ENCODE data around the gene FGF5.

FGF5 gene

GRCh38 chr4:80266902-80267380 is 477 bp downstream of the FGF5 start:
- Histone ChIP-seq H4K8ac (ENCODE audit: low read depth, low read length) (no peak overlapping the region), H3K9me3 (replicated peaks in 1 of 2; ENCODE audit: control insufficient read depth in 2 of 2, insufficient read depth in 1 of 2, low read depth in 1 of 2, low read length in 2 of 2) (no peaks in the 10 kb centered on the region), H3K27ac (replicated peaks; ENCODE audit: low read length) (no peak overlapping the region), H3K18ac (ENCODE audit: low read length) (peak overlapping the region; percentile 84), H3K27me3 (ENCODE audit: control insufficient read depth in 3 of 3, insufficient read depth in 3 of 3, low read depth in 1 of 3, low read length in 3 of 3) (peaks cover 43 to 85% (median 75%) of the 10 kb centered on the region in 3 experiments), H3K4ac (ENCODE audit: low read length) (no peak overlapping the region), H3K36me3 (replicated peaks in 1 of 2; ENCODE audit: control insufficient read depth in 2 of 2, insufficient read depth in 2 of 2, low read length in 2 of 2) (no peaks in the 10 kb centered on the region), H2BK5ac (ENCODE audit: low read length) (no peak overlapping the region), H2BK120ac (ENCODE audit: low read depth, low read length) (no peak overlapping the region), H3K4me2 (ENCODE audit: insufficient read depth, low read length, poor library complexity, severe bottlenecking) (peak overlapping the region; percentile 92), H3K9ac (ENCODE audit: low read depth, low read length, poor library complexity) (peak overlapping the region; percentile 66), H3K14ac (ENCODE audit: low read length) (peak overlapping the region; percentile 74), H2AFZ (ENCODE audit: low read length) (peak overlapping the region; percentile 91), H2BK15ac (ENCODE audit: low read length) (no peak overlapping the region), H3K4me3 (ENCODE audit: low read length in 2 of 2) (peak overlapping the region; percentile 34 to 76), H3K4me1 (ENCODE audit: control insufficient read depth in 2 of 2, insufficient read depth in 1 of 2, low read depth in 1 of 2, low read length in 2 of 2) (peaks cover 7 to 22% of the 10 kb centered on the region in 2 donors), H2BK12ac (ENCODE audit: low read length) (no peak overlapping the region), H4K91ac (ENCODE audit: low read depth, low read length, poor library complexity) (no peak overlapping the region), H2AK5ac (ENCODE audit: low read depth, low read length) (no peak overlapping the region), H3K79me1 (ENCODE audit: low read depth, low read length) (no peaks in the 10 kb centered on the region), H3K23ac (ENCODE audit: low read depth, low read length, poor library complexity) (peak overlapping the region; percentile 70)
- WGBS, 2 donors (ENCODE audit: extremely low coverage in 2 of 2, insufficient read length in 2 of 2, insufficient replicate concordance in 1 of 2), result no CpG with 5 or more reads among the region's 25 CpGs
- DNase-seq (ENCODE audit: low spot score), result no peak

DNA sequence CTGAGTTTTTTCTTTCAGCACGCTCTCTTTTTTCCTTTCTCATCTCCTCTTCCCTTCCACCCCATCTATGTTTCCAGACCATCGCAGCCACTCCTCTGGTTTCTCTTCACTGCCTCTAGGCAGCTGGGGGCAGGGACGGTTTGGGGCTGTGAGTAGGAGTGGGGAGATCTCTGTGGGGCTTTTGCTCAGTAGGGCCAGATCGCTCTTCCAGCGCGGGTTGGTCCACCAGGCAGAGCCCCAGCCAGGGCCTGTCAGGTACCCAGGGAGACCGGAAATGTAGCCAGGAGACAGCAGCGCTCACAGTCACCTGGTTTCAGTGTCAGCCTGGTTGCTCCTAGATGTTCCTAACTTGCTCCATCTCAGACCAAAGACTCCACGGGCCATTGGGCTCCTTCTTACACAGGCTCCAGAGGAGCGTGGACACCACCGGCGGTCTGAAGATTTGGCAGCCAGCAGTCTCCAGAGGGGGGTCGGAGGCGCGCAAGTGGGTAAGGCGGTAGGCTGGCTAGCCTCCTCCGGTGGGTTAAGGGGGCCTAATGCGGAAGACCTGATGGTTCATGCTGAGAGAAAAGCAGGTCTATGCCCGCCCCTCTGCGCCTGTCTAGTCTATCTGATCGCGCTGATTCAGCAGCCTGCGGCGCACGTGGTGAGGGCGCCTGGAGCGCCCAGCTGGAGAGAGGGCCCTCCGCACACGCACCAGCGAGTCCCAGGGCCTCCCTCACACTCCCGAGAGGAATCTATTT is 1.8 kb downstream of the FGF5 start:
- H3K9me3 ChIP-seq (replicated peaks in 1 of 2; ENCODE audit: control insufficient read depth in 2 of 2, insufficient read depth in 1 of 2, low read depth in 1 of 2, low read length in 2 of 2), result no peaks in the 10 kb centered on the region
- H3K4me1 ChIP-seq (ENCODE audit: control insufficient read depth in 2 of 2, insufficient read depth in 1 of 2, low read depth in 1 of 2, low read length in 2 of 2), result peaks cover 7 to 22% of the 10 kb centered on the region in 2 donors
- no peak overlapping the region for H3K14ac ChIP-seq (ENCODE audit: low read length)
- H2AK5ac ChIP-seq (ENCODE audit: low read depth, low read length), result no peak overlapping the region
- no peak for DNase-seq (ENCODE audit: low spot score)
- no CpG with 5 or more reads among the region's 31 CpGs for whole genome bisulfite sequencing, 2 donors (ENCODE audit: extremely low coverage in 2 of 2, insufficient read length in 2 of 2, insufficient replicate concordance in 1 of 2)
- no peak overlapping the region for H3K4ac ChIP-seq (ENCODE audit: low read length)
- H2BK15ac ChIP-seq (ENCODE audit: low read length), result no peak overlapping the region
- no peaks in the 10 kb centered on the region for H3K36me3 ChIP-seq (replicated peaks in 1 of 2; ENCODE audit: control insufficient read depth in 2 of 2, insufficient read depth in 2 of 2, low read length in 2 of 2)
- H4K91ac ChIP-seq (ENCODE audit: low read depth, low read length, poor library complexity), result no peak overlapping the region
- H3K4me3 ChIP-seq (ENCODE audit: low read length in 2 of 2), result no peak overlapping the region
- no peaks in the 10 kb centered on the region for H3K79me1 ChIP-seq (ENCODE audit: low read depth, low read length)
- no peak overlapping the region for H2BK12ac ChIP-seq (ENCODE audit: low read length)
- peak overlapping the region; percentile 7 for H3K18ac ChIP-seq (ENCODE audit: low read length)
- no peak overlapping the region for H2BK120ac ChIP-seq (ENCODE audit: low read depth, low read length)
- H3K27ac ChIP-seq (replicated peaks; ENCODE audit: low read length), result no peak overlapping the region
- no peak overlapping the region for H2AFZ ChIP-seq (ENCODE audit: low read length)
- peaks cover 37 to 72% (median 63%) of the 10 kb centered on the region in 3 experiments for H3K27me3 ChIP-seq (ENCODE audit: control insufficient read depth in 3 of 3, insufficient read depth in 3 of 3, low read depth in 1 of 3, low read length in 3 of 3)
- H3K4me2 ChIP-seq (ENCODE audit: insufficient read depth, low read length, poor library complexity, severe bottlenecking), result no peak overlapping the region
- no peak overlapping the region for H3K23ac ChIP-seq (ENCODE audit: low read depth, low read length, poor library complexity)
- H3K9ac ChIP-seq (ENCODE audit: low read depth, low read length, poor library complexity), result no peak overlapping the region
- H4K8ac ChIP-seq (ENCODE audit: low read depth, low read length), result no peak overlapping the region
- H2BK5ac ChIP-seq (ENCODE audit: low read length), result no peak overlapping the region

- WGBS, 2 donors (ENCODE audit: extremely low coverage in 2 of 2, insufficient read length in 2 of 2, insufficient replicate concordance in 1 of 2), result no CpG with 5 or more reads among the region's 9 CpGs
Observed at GRCh38 chr4:80268936-80269335, 2.5 kb downstream of the FGF5 start.

DNA sequence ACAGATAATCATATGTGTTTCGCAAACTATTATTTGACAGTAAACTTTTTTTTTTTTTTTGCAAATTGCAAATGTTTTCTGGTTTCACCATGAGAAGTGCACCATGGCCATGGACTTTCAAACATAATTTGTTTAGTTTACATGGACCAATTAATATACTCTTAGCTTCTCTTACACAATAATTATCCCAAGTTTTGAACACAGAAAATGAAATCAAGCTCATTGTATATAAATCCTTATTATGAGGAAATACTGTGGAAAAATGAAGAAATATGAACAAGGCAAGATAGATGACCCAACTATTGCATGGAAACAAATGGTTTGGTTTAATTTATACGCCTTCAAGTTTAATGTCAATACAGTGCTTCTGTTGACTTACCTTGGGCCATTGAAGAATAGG is 3.9 kb downstream of the FGF5 start:
- H3K18ac ChIP-seq (ENCODE audit: low read length), result no peak overlapping the region
- no peak overlapping the region for H2BK5ac ChIP-seq (ENCODE audit: low read length)
- peaks cover 28 to 51% (median 42%) of the 10 kb centered on the region in 3 experiments for H3K27me3 ChIP-seq (ENCODE audit: control insufficient read depth in 3 of 3, insufficient read depth in 3 of 3, low read depth in 1 of 3, low read length in 3 of 3)
- H3K14ac ChIP-seq (ENCODE audit: low read length), result no peak overlapping the region
- no peak overlapping the region for H2AK5ac ChIP-seq (ENCODE audit: low read depth, low read length)
- H3K36me3 ChIP-seq (replicated peaks in 1 of 2; ENCODE audit: control insufficient read depth in 2 of 2, insufficient read depth in 2 of 2, low read length in 2 of 2), result no peaks in the 10 kb centered on the region
- H4K91ac ChIP-seq (ENCODE audit: low read depth, low read length, poor library complexity), result no peak overlapping the region
- no peak overlapping the region for H3K4me3 ChIP-seq (ENCODE audit: low read length in 2 of 2)
- H2BK120ac ChIP-seq (ENCODE audit: low read depth, low read length), result no peak overlapping the region
- no peak overlapping the region for H3K27ac ChIP-seq (replicated peaks; ENCODE audit: low read length)
- DNase-seq (ENCODE audit: low spot score), result no peak
- no peak overlapping the region for H4K8ac ChIP-seq (ENCODE audit: low read depth, low read length)
- no peak overlapping the region for H2AFZ ChIP-seq (ENCODE audit: low read length)
- no peak overlapping the region for H3K4ac ChIP-seq (ENCODE audit: low read length)
- H3K4me2 ChIP-seq (ENCODE audit: insufficient read depth, low read length, poor library complexity, severe bottlenecking), result no peak overlapping the region
- no peaks in the 10 kb centered on the region for H3K9me3 ChIP-seq (replicated peaks in 1 of 2; ENCODE audit: control insufficient read depth in 2 of 2, insufficient read depth in 1 of 2, low read depth in 1 of 2, low read length in 2 of 2)
- H2BK12ac ChIP-seq (ENCODE audit: low read length), result no peak overlapping the region
- H3K23ac ChIP-seq (ENCODE audit: low read depth, low read length, poor library complexity), result no peak overlapping the region
- no peak overlapping the region for H2BK15ac ChIP-seq (ENCODE audit: low read length)
- no peak overlapping the region for H3K9ac ChIP-seq (ENCODE audit: low read depth, low read length, poor library complexity)
- H3K79me1 ChIP-seq (ENCODE audit: low read depth, low read length), result no peaks in the 10 kb centered on the region
- no CpG with 5 or more reads among the region's 2 CpGs for WGBS, 2 donors (ENCODE audit: extremely low coverage in 2 of 2, insufficient read length in 2 of 2, insufficient replicate concordance in 1 of 2)
- H3K4me1 ChIP-seq (ENCODE audit: control insufficient read depth in 2 of 2, insufficient read depth in 1 of 2, low read depth in 1 of 2, low read length in 2 of 2), result peaks cover 7 to 15% of the 10 kb centered on the region in 2 donors

More at GRCh38 chr4:80268936-80269335, 2.5 kb downstream of the FGF5 start:
- Histone ChIP-seq H3K4me2 (ENCODE audit: insufficient read depth, low read length, poor library complexity, severe bottlenecking) (no peak overlapping the region), H4K91ac (ENCODE audit: low read depth, low read length, poor library complexity) (no peak overlapping the region), H3K18ac (ENCODE audit: low read length) (no peak overlapping the region), H3K79me1 (ENCODE audit: low read depth, low read length) (no peaks in the 10 kb centered on the region), H3K23ac (ENCODE audit: low read depth, low read length, poor library complexity) (no peak overlapping the region), H3K36me3 (replicated peaks in 1 of 2; ENCODE audit: control insufficient read depth in 2 of 2, insufficient read depth in 2 of 2, low read length in 2 of 2) (no peaks in the 10 kb centered on the region), H2BK15ac (ENCODE audit: low read length) (no peak overlapping the region), H3K9me3 (replicated peaks in 1 of 2; ENCODE audit: control insufficient read depth in 2 of 2, insufficient read depth in 1 of 2, low read depth in 1 of 2, low read length in 2 of 2) (no peaks in the 10 kb centered on the region), H4K8ac (ENCODE audit: low read depth, low read length) (no peak overlapping the region), H3K9ac (ENCODE audit: low read depth, low read length, poor library complexity) (no peak overlapping the region), H3K4ac (ENCODE audit: low read length) (no peak overlapping the region), H2BK12ac (ENCODE audit: low read length) (no peak overlapping the region), H2AK5ac (ENCODE audit: low read depth, low read length) (no peak overlapping the region), H2BK5ac (ENCODE audit: low read length) (no peak overlapping the region), H3K27me3 (ENCODE audit: control insufficient read depth in 3 of 3, insufficient read depth in 3 of 3, low read depth in 1 of 3, low read length in 3 of 3) (peaks cover 37 to 65% (median 56%) of the 10 kb centered on the region in 3 experiments), H2AFZ (ENCODE audit: low read length) (no peak overlapping the region), H3K4me3 (ENCODE audit: low read length in 2 of 2) (no peak overlapping the region), H3K27ac (replicated peaks; ENCODE audit: low read length) (no peak overlapping the region), H3K4me1 (ENCODE audit: control insufficient read depth in 2 of 2, insufficient read depth in 1 of 2, low read depth in 1 of 2, low read length in 2 of 2) (peaks cover 7 to 18% of the 10 kb centered on the region in 2 donors), H2BK120ac (ENCODE audit: low read depth, low read length) (no peak overlapping the region), H3K14ac (ENCODE audit: low read length) (no peak overlapping the region)
- no peak for DNase-seq (ENCODE audit: low spot score)

Measured in neuronal stem cell (in vitro differentiated cells).